Left lung (tissue), 10 donors: ENCODE measurements around the gene ABCC5. TPM values are rescaled to one million over a fixed set of nuclear protein-coding genes. Genes with fewer than 3 reads are reported as not detected.

Source experiments
- ATAC-seq: fragments of 200-7000 bp; cut with Tn5 transposase; one replicate; pipeline ENCODE4 v1.9.1; 2020; ENCODE audit warnings: moderate library complexity
- DNase-seq, 4 donors: peaks; one replicate each; pipeline ENCODE4 v3.0.0-alpha.2; 2013 to 2020
- H3K27ac ChIP-seq, 2 donors: fragments of 200-600 bp; sonication (generic) in 1 of 2; one replicate each; pipeline versions ENCODE4 v1.5.0 to v1.8.0; 2020 to 2021
- H3K27me3 ChIP-seq, 2 donors: fragments of 200-600 bp; sonication (generic) in 1 of 2; one replicate each; pipeline versions ENCODE4 v1.5.0 to v1.8.0; 2020 to 2021
- H3K36me3 ChIP-seq, 2 donors: fragments of 200-600 bp; sonication (generic) in 1 of 2; one replicate each; pipeline versions ENCODE4 v1.5.0 to v1.8.0; 2020 to 2021
- H3K4me1 ChIP-seq, 2 donors: fragments of 200-600 bp; one replicate each; pipeline ENCODE4 v1.8.0; 2021
- H3K4me3 ChIP-seq, 2 donors: fragments of 200-600 bp; sonication (generic) in 1 of 2; one replicate each; pipeline versions ENCODE4 v1.5.0 to v1.8.0; 2020 to 2021; ENCODE audit warnings: mild to moderate bottlenecking in 1 of 2
- H3K9me3 ChIP-seq, 2 donors: fragments of 200-600 bp; sonication (generic) in 1 of 2; one replicate each; pipeline versions ENCODE4 v1.5.0 to v1.8.0; 2020 to 2021
- CTCF ChIP-seq, 2 donors: fragments of 200-600 bp; sonication (generic) in 1 of 2; IDR thresholded peaks; one replicate each; pipeline versions ENCODE4 v1.5.0 to v1.8.0; 2021; ENCODE audit warnings: antibody characterized with exemption in 2 of 2
- intact Hi-C, 2 donors: fragments of 100-400 bp; cut with DNase I; formaldehyde crosslinking; loops; one replicate each; pipeline versions ENCODE4 v1.11.2 to v1.14.2; 2022
- polyA plus RNA-seq, 6 donors: library from polyadenylated mRNA; unstranded; fragments of 120-200 nt; gene quantifications; one replicate each; pipeline ENCODE4 v1.2.1, GENCODE V29; 2013; ENCODE audit not compliant: insufficient read length in 6 of 6
- total RNA-seq, 2 donors: library from RNA; stranded (reverse); fragmentation: NEBNext Ultra II Directional; extraction: Animal tissue kit (Norgen Biotek cat#: 25700); gene quantifications; one replicate each; pipeline ENCODE4 v1.2.1, GENCODE V29; 2021
- donor health status: DM: no; HTN: yes; CAD: no.
- donor health status: DM: no; HTN: no; CAD: no.

ABCC5 gene
- total and polyA plus RNA-seq, 8 donors = 37.7 to 96.4 (median 78.1) TPM

GRCh38 chr3:183920416-183920815 is 97.3 kb downstream of the ABCC5 start:
- intact Hi-C loops = no loop called here
- Histone ChIP-seq H3K36me3 (peaks cover 0 to 54% of the 10 kb centered on the region in 2 donors), H3K4me1 (no peaks in the 10 kb centered on the region), H3K27ac (no peak overlapping the region), H3K4me3 (no peak overlapping the region), H3K27me3 (no peaks in the 10 kb centered on the region), H3K9me3 (no peaks in the 10 kb centered on the region)
- DNase-seq (no peak), ATAC-seq (no peak)
- TF ChIP-seq CTCF (IDR thresholded peaks at IDR 0.05) = no peak

- Histone ChIP-seq H3K27me3 (no peaks in the 10 kb centered on the region), H3K36me3 (peaks cover 0 to 35% of the 10 kb centered on the region in 2 donors), H3K4me3 (no peak overlapping the region), H3K9me3 (no peaks in the 10 kb centered on the region), H3K4me1 (no peaks in the 10 kb centered on the region), H3K27ac (no peak overlapping the region)
- ATAC-seq (no peak), DNase-seq (no peak)
- TF ChIP-seq CTCF (IDR thresholded peaks at IDR 0.05) = no peak
- intact Hi-C loops = no loop called here
Observed at GRCh38 chr3:183918178-183918577, 99.5 kb downstream of the ABCC5 start.

GRCh38 chr3:183917776-183918175 is 99.9 kb downstream of the ABCC5 start:
- TF ChIP-seq CTCF (IDR thresholded peaks at IDR 0.05) = no peak
- H3K9me3 ChIP-seq = no peaks in the 10 kb centered on the region
- intact Hi-C loops = no loop called here
- ATAC-seq (no peak), DNase-seq (no peak)
- peaks cover 0 to 33% of the 10 kb centered on the region in 2 donors for H3K36me3 ChIP-seq
- no peaks in the 10 kb centered on the region for H3K4me1 ChIP-seq
- no peak overlapping the region for H3K4me3 ChIP-seq
- no peaks in the 10 kb centered on the region for H3K27me3 ChIP-seq
- H3K27ac ChIP-seq = no peak overlapping the region

- no peak overlapping the region for H3K27ac ChIP-seq
- TF ChIP-seq CTCF (IDR thresholded peaks at IDR 0.05) = no peak
- H3K4me3 ChIP-seq = no peak overlapping the region
- H3K27me3 ChIP-seq = no peaks in the 10 kb centered on the region
- no peaks in the 10 kb centered on the region for H3K9me3 ChIP-seq
- DNase-seq (no peak), ATAC-seq (no peak)
- no peaks in the 10 kb centered on the region for H3K4me1 ChIP-seq
- intact Hi-C loops = no loop called here
- peaks cover 0 to 4% of the 10 kb centered on the region in 2 donors for H3K36me3 ChIP-seq
Observed at GRCh38 chr3:183914856-183915255, 102.8 kb downstream of the ABCC5 start.

GRCh38 chr3:183913580-183913920 is 104.1 kb downstream of the ABCC5 start:
- no peak for TF ChIP-seq CTCF (IDR thresholded peaks at IDR 0.05)
- intact Hi-C loops = no loop called here
- H3K27me3 ChIP-seq = no peaks in the 10 kb centered on the region
- no peaks in the 10 kb centered on the region for H3K4me1 ChIP-seq
- H3K27ac ChIP-seq = no peak overlapping the region
- H3K4me3 ChIP-seq = no peak overlapping the region
- H3K9me3 ChIP-seq = no peaks in the 10 kb centered on the region
- no peak for ATAC-seq
- no peak for DNase-seq
- no peaks in the 10 kb centered on the region for H3K36me3 ChIP-seq
